ENCODE measurements around the gene ZNF653.
"Not testable (repeated sequence)": the region's sequence is repeated elsewhere in the genome, so short reads cannot be mapped to it uniquely, and the experiment has no call there.

The ZNF653 gene

GRCh38 chr19:11479898-11480714 is 25.5 kb downstream of the ZNF653 start:
- DNase-seq (ENCODE audit: low spot score): peak; percentile 54
- TF ChIP-seq CTCF (IDR thresholded peaks at IDR 0.05; ENCODE audit: extremely low read depth, missing control alignments): no peak

- TF ChIP-seq CTCF (IDR thresholded peaks at IDR 0.05; ENCODE audit: extremely low read depth, missing control alignments): no peak
- DNase-seq (ENCODE audit: low spot score): peak; percentile 78
Measured at GRCh38 chr19:11479090-11479897, 26.3 kb downstream of the ZNF653 start.

DNA sequence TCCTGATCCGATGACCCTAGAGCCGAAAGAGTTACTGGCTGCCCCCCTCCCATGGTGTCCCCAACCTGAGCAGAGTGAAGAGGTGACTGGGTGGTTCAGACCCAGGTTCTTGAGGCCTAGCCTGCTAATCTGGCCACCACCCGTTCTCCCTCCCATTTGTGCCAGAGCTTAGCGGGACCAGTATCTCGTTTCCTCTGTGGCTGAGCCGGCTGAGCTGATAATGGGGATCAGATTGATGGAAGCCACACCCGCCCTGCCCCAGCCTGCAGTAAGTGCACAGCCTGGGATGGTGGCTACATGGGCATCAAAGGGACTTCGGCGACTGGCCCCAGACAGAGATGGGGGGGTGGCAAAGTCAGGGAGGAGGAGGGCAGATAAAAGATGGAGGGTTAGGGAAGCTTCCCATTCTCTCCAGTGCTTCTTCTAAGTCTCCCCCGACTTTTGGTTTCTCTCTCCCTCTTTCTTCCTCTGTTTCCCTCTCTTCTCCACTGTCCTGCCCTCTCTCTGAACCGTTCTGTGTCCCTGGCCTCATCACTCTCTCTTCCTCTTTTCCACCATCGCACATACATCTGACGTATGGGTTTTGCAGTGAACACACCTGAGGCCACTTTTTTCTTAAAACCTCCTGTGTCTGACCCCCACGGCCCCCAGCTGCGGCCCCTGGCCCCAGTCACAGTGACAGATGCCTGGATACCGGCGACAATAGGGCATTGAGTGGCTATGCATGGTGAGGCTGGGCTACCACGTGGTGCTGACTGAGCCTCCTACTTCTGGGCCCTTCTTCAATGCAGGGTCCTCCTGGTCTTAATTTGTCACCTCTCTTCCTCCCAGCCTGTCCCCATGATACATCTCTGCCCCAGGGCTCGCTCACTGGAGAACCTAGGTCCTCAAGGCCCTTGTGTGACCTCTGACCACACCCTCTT is 27.2 kb downstream of the ZNF653 start:
- no peak for TF ChIP-seq CTCF (IDR thresholded peaks at IDR 0.05; ENCODE audit: extremely low read depth, missing control alignments)

DNA sequence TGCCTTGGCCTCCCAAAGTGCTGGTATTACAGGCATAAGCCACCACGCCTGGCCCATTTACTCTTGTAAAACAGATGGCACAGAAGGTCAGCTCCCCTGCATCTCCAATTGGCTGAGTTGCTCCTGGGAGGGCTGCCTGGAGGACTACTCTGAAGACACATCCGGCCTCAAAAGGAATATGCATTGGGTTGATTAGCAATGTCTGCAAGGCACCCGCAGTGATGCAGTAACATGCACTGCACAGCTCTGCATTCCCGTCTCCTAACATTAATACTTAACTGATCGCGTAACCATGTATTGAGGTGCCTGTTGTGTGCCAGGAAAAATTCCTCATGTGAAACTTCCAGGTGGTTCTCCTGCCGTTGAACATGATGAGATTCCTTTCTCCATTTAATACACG is 29.8 kb downstream of the ZNF653 start:
- no peak for DNase-seq (ENCODE audit: low spot score)
- no peak for TF ChIP-seq CTCF (IDR thresholded peaks at IDR 0.05; ENCODE audit: extremely low read depth, missing control alignments)

More for the DNA sequence above, 27.2 kb downstream of the ZNF653 start:
- no peak for DNase-seq (ENCODE audit: low spot score)

DNA sequence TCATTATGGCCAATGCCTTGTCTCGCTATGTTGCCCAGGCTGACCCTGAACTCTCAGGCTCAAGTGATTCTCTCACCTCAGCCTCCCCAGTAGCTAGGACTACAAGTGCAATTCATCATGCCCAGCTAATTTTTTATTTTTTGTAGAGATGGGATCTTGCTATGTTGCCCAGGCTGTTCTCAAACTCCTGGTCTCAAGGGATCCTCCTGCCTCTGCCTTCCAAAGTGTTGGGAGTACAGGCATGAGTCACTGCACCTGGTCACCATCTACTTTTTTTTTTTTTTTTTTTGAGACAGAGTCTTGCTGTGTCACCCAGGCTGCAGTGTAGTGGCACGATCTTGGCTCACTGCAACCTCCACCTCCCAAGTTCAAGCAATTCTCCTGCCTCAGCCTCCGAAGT is 30.3 kb downstream of the ZNF653 start:
- DNase-seq (ENCODE audit: low spot score): not testable (repeated sequence)

DNA sequence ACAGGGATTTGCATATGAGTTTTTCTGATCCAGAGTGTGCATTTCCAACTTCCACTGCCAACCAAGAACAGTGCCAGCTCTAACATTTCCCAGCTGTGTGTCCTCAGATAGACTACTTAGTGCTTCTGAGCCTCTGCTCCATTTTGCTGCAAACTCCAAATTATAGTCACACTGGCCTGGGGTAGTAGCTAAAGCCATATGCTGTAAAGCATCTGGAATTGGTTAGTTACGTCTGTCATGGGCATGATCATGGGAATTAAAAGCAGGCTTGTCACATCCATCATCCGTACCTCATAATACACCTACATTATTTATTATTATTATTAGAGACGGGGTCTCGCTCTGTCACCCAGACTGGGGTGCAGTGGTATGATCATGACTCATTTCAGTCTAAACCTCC is 31.9 kb downstream of the ZNF653 start:
- no peak for DNase-seq (ENCODE audit: low spot score)
- TF ChIP-seq CTCF (IDR thresholded peaks at IDR 0.05; ENCODE audit: extremely low read depth, missing control alignments): no peak

DNA sequence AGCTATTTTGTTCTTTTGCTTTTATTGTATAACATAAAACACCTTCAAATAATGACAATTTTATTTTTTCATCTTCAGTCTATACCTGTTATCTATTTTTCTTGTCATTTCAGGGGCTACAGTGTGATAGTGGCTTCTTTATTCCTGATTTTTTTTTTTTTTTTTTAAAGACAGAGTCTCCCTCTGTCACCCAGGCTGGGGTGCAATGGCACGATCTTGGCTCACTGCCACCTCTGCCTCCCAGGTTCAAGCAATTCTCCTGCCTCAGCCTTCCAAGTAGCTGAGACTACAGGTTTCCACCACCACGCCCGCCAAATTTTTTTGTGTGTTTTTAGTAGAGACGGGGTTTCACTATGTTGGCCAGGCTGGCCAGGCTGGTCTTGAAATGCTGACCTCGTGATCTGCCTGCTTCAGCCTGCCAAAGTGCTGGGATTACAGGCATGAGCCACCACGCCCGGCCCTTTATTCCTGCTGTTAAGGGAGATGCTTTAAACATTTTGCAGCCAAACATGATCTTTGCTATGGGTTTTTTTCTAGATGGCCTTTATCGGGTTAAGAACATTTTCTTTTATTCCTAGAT is 37.3 kb downstream of the ZNF653 start:
- DNase-seq (ENCODE audit: low spot score): not testable (repeated sequence)
